Amniotic stem cell (primary cell): Measurements from ENCODE around the gene ACLY.
"Not testable (repeated sequence)": the region's sequence is repeated elsewhere in the genome, so short reads cannot be mapped to it uniquely, and the experiment has no call there.

ENCODE experiments used
- DNase-seq: peaks from one replicate; lab custom pipeline; 2025; lab: John Stamatoyannopoulos, UW

The ACLY gene

GRCh38 chr17:41939044-41939692, 20.4 kb upstream of the ACLY start:
- DNase-seq: no peak

- DNase-seq: no peak
Measured at GRCh38 chr17:41937970-41938954, 19.5 kb upstream of the ACLY start.

- DNase-seq: no peak
Measured at GRCh38 chr17:41935641-41936040, 16.9 kb upstream of the ACLY start.

- DNase-seq: no peak
Measured at GRCh38 chr17:41932816-41933389, 14.2 kb upstream of the ACLY start.

- not testable (repeated sequence) for DNase-seq
Measured at GRCh38 chr17:41931715-41932114, 13.0 kb upstream of the ACLY start.

- DNase-seq: not testable (repeated sequence)
Measured at GRCh38 chr17:41930833-41931156, 12.0 kb upstream of the ACLY start.

- DNase-seq: peak; percentile 97
Measured at GRCh38 chr17:41930009-41930832, 11.5 kb upstream of the ACLY start, which contains the start of gene ODAD4. ODAD4 (plus strand) TSS chr17:41930617; CDS start chr17:41930724, 107 bp downstream.

GRCh38 chr17:41928693-41929251, 10.0 kb upstream of the ACLY start:
- no peak for DNase-seq

- DNase-seq: no peak
Measured at GRCh38 chr17:41925991-41926590, 7.3 kb upstream of the ACLY start.

- no peak for DNase-seq
Measured at GRCh38 chr17:41920580-41920955, 1.8 kb upstream of the ACLY start.

GRCh38 chr17:41919840-41920579, 1.3 kb upstream of the ACLY start:
- no peak for DNase-seq

GRCh38 chr17:41919165-41919817, 540 bp upstream of the ACLY start:
- DNase-seq: peak; percentile 66

GRCh38 chr17:41917679-41918313, 955 bp downstream of the ACLY start:
- DNase-seq: no peak

- DNase-seq: no peak
Measured at GRCh38 chr17:41917192-41917591, 1.6 kb downstream of the ACLY start.

- DNase-seq: no peak
Measured at GRCh38 chr17:41915566-41915965, 3.2 kb downstream of the ACLY start.

GRCh38 chr17:41915020-41915419, 3.7 kb downstream of the ACLY start:
- DNase-seq: no peak

- DNase-seq: no peak
Measured at GRCh38 chr17:41914358-41914766, 4.4 kb downstream of the ACLY start.

GRCh38 chr17:41913798-41914197, 5.0 kb downstream of the ACLY start:
- no peak for DNase-seq

- DNase-seq: no peak
Measured at GRCh38 chr17:41912925-41913324, 5.8 kb downstream of the ACLY start.
